IPS DF 6.9 (cell line): ENCODE measurements around the gene MCF2L.

Experiments
- DNase-seq: peaks from one replicate; pipeline ENCODE4 v3.0.0-alpha.2; 2013; ENCODE audit warnings: low read depth, low spot score
- H3K27ac ChIP-seq: one replicate; pipeline ENCODE4 v1.5.1; 2013; ENCODE audit warnings: low read length, control low read depth
- H3K27me3 ChIP-seq: 2 replicates; pipeline ENCODE4 v1.6.1; 2013; ENCODE audit warnings: mild to moderate bottlenecking, low read length; ENCODE audit not compliant: control insufficient read depth, insufficient read depth
- H3K36me3 ChIP-seq: 2 replicates; pipeline ENCODE4 v1.6.1; 2013; ENCODE audit warnings: low read length; ENCODE audit not compliant: control insufficient read depth, insufficient read depth
- H3K4me1 ChIP-seq: 2 replicates; pipeline ENCODE4 v1.6.1; 2013; ENCODE audit warnings: low read length; ENCODE audit not compliant: control insufficient read depth, insufficient read depth
- H3K4me3 ChIP-seq: 2 replicates; pipeline ENCODE4 v1.5.1; 2013; ENCODE audit warnings: mild to moderate bottlenecking, low read length
- H3K9me3 ChIP-seq: 2 replicates; pipeline ENCODE4 v1.6.1; 2013; ENCODE audit warnings: low read length, inconsistent platforms; ENCODE audit not compliant: control insufficient read depth, insufficient read depth
- WGBS: extraction: QIAGEN DNeasy Blood & Tissue Kit; methylation state at CpG from one replicate; pipeline ENCODE4 v1.1.7; 2013; ENCODE audit warnings: mixed read lengths, missing lambda C conversion rate; ENCODE audit not compliant: insufficient read length, insufficient coverage; 5-methylcytosine and 5-hydroxymethylcytosine counted together

Gene MCF2L

DNA sequence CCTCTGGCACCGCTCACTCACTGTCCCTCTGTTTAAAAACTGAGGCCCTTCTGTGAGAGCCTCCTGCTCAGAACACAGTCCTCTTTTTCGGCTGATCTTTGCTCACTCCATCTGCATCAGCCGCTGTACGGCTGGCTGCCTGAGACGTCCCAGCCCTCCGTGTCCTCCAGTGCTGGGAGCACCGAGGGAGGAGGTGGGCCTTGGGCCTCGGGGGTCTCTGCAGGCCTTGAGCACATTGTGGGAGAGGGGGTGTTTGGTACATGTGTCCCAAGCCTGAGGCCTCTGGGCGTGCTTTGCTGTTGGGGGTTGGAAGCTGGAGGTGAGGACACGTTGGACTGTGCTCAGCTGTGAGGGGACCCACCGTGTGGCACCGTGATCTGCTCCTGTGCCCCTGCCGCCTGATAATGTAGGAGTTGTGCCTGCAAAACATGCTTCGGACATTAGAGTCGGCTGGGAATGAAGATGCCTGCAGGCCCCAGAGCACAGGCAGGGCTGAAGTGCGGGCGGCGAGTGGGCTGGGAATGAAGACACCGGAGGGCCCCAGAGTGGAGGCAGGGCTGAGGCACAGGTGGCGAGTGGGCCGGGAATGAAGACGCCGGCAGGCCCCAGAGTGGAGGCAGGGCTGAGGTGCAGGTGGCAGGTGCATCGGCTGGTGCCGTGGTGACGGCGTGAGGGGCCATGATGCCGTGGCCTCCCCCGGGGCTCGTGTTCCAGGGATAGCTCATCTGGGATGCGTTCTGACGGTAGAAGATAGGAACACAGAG, 30.6 kb downstream of the MCF2L start:
- Histone ChIP-seq H3K27ac (no peak overlapping the region), H3K27me3 (no peaks in the 10 kb centered on the region), H3K36me3 (no peaks in the 10 kb centered on the region; the same call in 1 of the 2 replicates), H3K4me3 (no peak overlapping the region), H3K9me3 (no peaks in the 10 kb centered on the region), H3K4me1 (peaks cover 3% of the 10 kb centered on the region; the same call in 1 of the 2 replicates)
- no CpG with 5 or more reads among the region's 32 CpGs for WGBS
- no peak for DNase-seq

- WGBS = no CpG with 5 or more reads among the region's 14 CpGs
These were observed 31.6 kb downstream of the MCF2L start for GRCh38 chr13:113000575-113000974.

GRCh38 chr13:113001241-113002140, 32.5 kb downstream of the MCF2L start:
- no peak for DNase-seq
- Histone ChIP-seq H3K4me1 (peaks cover 5% of the 10 kb centered on the region; the same call in 1 of the 2 replicates), H3K27me3 (no peaks in the 10 kb centered on the region), H3K4me3 (no peak overlapping the region), H3K36me3 (no peaks in the 10 kb centered on the region; the same call in 1 of the 2 replicates), H3K9me3 (no peaks in the 10 kb centered on the region), H3K27ac (no peak overlapping the region)
- no CpG with 5 or more reads among the region's 51 CpGs for WGBS

More at GRCh38 chr13:113000575-113000974, 31.6 kb downstream of the MCF2L start:
- Histone ChIP-seq H3K4me3 (no peak overlapping the region), H3K9me3 (no peaks in the 10 kb centered on the region), H3K36me3 (no peaks in the 10 kb centered on the region; the same call in 1 of the 2 replicates), H3K27ac (no peak overlapping the region), H3K27me3 (no peaks in the 10 kb centered on the region), H3K4me1 (peaks cover 3% of the 10 kb centered on the region; the same call in 1 of the 2 replicates)
- DNase-seq = no peak

- Histone ChIP-seq H3K36me3 (no peaks in the 10 kb centered on the region; the same call in 1 of the 2 replicates), H3K4me3 (no peak overlapping the region), H3K27me3 (no peaks in the 10 kb centered on the region), H3K9me3 (no peaks in the 10 kb centered on the region), H3K4me1 (peaks cover 5% of the 10 kb centered on the region; the same call in 1 of the 2 replicates), H3K27ac (no peak overlapping the region)
- no peak for DNase-seq
- no CpG with 5 or more reads among the region's 16 CpGs for WGBS
These were observed 33.3 kb downstream of the MCF2L start for GRCh38 chr13:113002206-113002912.

- no CpG with 5 or more reads among the region's 4 CpGs for WGBS
- Histone ChIP-seq H3K36me3 (no peaks in the 10 kb centered on the region; the same call in 1 of the 2 replicates), H3K27me3 (no peaks in the 10 kb centered on the region), H3K4me3 (no peak overlapping the region), H3K4me1 (peaks cover 5% of the 10 kb centered on the region; the same call in 1 of the 2 replicates), H3K27ac (no peak overlapping the region), H3K9me3 (no peaks in the 10 kb centered on the region)
- no peak for DNase-seq
These were observed 33.9 kb downstream of the MCF2L start for GRCh38 chr13:113002913-113003290.

GRCh38 chr13:113004126-113004525, 35.1 kb downstream of the MCF2L start:
- H3K27me3 ChIP-seq = no peaks in the 10 kb centered on the region
- H3K9me3 ChIP-seq = no peaks in the 10 kb centered on the region
- DNase-seq = no peak
- WGBS = no CpG with 5 or more reads among the region's 14 CpGs
- no peak overlapping the region for H3K4me3 ChIP-seq
- H3K27ac ChIP-seq = no peak overlapping the region
- no peaks in the 10 kb centered on the region; the same call in 1 of the 2 replicates for H3K36me3 ChIP-seq
- H3K4me1 ChIP-seq = peaks cover 5% of the 10 kb centered on the region; the same call in 1 of the 2 replicates

DNA sequence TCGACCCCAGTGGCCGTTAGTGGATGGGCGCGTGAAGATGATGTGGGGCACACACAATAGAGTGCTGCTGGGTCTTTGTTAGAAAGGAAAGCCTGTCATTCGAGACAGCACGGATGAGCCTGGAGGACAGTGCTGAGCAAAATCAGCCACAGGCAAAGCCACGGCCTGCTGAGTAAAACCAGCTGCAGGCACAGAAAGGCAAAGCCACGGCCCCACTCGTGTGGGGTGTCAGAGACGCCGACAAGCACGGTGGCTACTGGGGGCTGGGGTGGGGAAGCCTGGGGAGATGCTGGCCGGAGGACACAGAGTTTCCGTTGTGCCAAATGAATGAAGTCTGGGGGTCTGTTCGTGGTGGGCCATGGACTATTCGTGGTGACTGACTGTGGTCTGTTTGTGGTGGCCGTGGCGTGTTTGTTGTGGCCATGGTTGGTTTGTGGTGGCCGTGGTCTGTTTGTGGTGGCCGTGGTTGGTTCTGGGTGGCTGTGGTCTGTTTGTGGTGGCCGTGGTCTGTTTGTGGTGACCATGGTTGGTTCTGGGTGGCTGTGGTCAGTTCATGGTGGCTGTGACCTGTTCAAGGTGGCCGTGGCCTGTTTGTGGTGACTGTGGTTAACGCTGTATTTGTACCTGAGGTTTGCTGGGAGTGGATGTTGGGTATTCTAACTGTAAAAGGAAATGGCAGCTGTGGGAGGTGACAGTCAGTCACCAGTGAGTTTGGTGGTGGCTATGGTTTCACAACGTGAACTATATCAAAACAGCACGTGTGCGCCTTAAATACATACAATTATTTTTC, 36.3 kb downstream of the MCF2L start:
- no CpG with 5 or more reads among the region's 26 CpGs for WGBS
- Histone ChIP-seq H3K27me3 (no peaks in the 10 kb centered on the region), H3K9me3 (no peaks in the 10 kb centered on the region), H3K4me1 (peaks cover 5% of the 10 kb centered on the region; the same call in 1 of the 2 replicates), H3K36me3 (no peaks in the 10 kb centered on the region; the same call in 1 of the 2 replicates), H3K4me3 (no peak overlapping the region), H3K27ac (no peak overlapping the region)
- DNase-seq = no peak

GRCh38 chr13:113005997-113006396, 37.0 kb downstream of the MCF2L start:
- Histone ChIP-seq H3K36me3 (no peaks in the 10 kb centered on the region; the same call in 1 of the 2 replicates), H3K4me3 (no peak overlapping the region), H3K4me1 (peaks cover 5% of the 10 kb centered on the region; the same call in 1 of the 2 replicates), H3K27me3 (no peaks in the 10 kb centered on the region), H3K9me3 (no peaks in the 10 kb centered on the region), H3K27ac (no peak overlapping the region)
- WGBS = no CpG with 5 or more reads among the region's 15 CpGs
- DNase-seq = no peak

DNA sequence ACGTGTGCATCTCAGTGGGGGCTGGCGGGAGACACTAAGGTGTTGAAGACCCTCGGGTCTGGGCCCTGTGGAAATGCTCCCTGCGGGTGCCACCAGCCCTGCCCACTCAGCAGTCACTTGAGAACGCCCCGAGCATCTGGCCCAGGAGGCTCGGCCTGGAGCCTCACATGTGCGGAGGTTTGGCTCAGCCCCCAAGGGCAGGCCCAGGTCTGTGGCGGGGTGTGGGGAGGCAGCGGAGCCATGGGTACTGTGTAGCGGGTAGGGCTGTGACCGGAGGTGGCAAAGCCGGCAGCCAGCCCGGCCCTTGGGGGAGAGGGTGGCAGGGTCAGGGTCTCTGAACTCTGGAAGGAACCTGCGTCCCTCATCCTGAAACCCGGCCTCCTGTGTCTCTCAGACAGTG, 37.6 kb downstream of the MCF2L start:
- no peak overlapping the region for H3K27ac ChIP-seq
- peaks cover 5% of the 10 kb centered on the region; the same call in 1 of the 2 replicates for H3K4me1 ChIP-seq
- H3K9me3 ChIP-seq = no peaks in the 10 kb centered on the region
- no peak overlapping the region for H3K4me3 ChIP-seq
- DNase-seq = no peak
- no peaks in the 10 kb centered on the region for H3K27me3 ChIP-seq
- no peaks in the 10 kb centered on the region; the same call in 1 of the 2 replicates for H3K36me3 ChIP-seq
- WGBS = no CpG with 5 or more reads among the region's 16 CpGs
